HuH-7 (cell line): ENCODE measurements around the gene FAAP100.
"Not testable (repeated sequence)": the region's sequence is repeated elsewhere in the genome, so short reads cannot be mapped to it uniquely, and the experiment has no call there.

ENCODE experiments used
- DNase-seq: peaks from one replicate; pipeline ENCODE4 v3.0.0; 2011; ENCODE audit warnings: low spot score

The FAAP100 gene

GRCh38 chr17:81538651-81539570 is 13.2 kb downstream of the FAAP100 start:
- DNase-seq: no peak

- no peak for DNase-seq
These were observed 14.1 kb downstream of the FAAP100 start for GRCh38 chr17:81537856-81538555.

- peak; percentile 83 for DNase-seq
These were observed 14.8 kb downstream of the FAAP100 start for GRCh38 chr17:81537343-81537855.

- no peak for DNase-seq
These were observed 15.6 kb downstream of the FAAP100 start for GRCh38 chr17:81536299-81537290.

- no peak for DNase-seq
These were observed 16.5 kb downstream of the FAAP100 start for GRCh38 chr17:81535480-81536298.

- no peak for DNase-seq
These were observed 17.2 kb downstream of the FAAP100 start for GRCh38 chr17:81535007-81535328.

- no peak for DNase-seq
These were observed 17.8 kb downstream of the FAAP100 start for GRCh38 chr17:81534157-81535006.

GRCh38 chr17:81533339-81534141 is 18.6 kb downstream of the FAAP100 start:
- DNase-seq: no peak

- no peak for DNase-seq
These were observed 19.5 kb downstream of the FAAP100 start for GRCh38 chr17:81532490-81533287.

- DNase-seq: not testable (repeated sequence)
These were observed 20.2 kb downstream of the FAAP100 start for GRCh38 chr17:81531998-81532404.

GRCh38 chr17:81531013-81531412 is 21.1 kb downstream of the FAAP100 start:
- DNase-seq: not testable (repeated sequence)

- no peak for DNase-seq
These were observed 22.7 kb downstream of the FAAP100 start for GRCh38 chr17:81529437-81529803.

- no peak for DNase-seq
These were observed 23.3 kb downstream of the FAAP100 start for GRCh38 chr17:81528651-81529436.

GRCh38 chr17:81528384-81528650 is 23.8 kb downstream of the FAAP100 start:
- DNase-seq: no peak

- DNase-seq: no peak
These were observed 24.4 kb downstream of the FAAP100 start, which contains the start of gene FSCN2 for GRCh38 chr17:81527591-81528383. Gene FSCN2, plus strand, starts transcription at chr17:81528377. Its CDS starts 155 bp downstream, at chr17:81528532.

- DNase-seq: no peak
These were observed 25.2 kb downstream of the FAAP100 start for GRCh38 chr17:81526662-81527571.
